Measurements from ENCODE around the gene C20orf96.

Gene C20orf96

GRCh38 chr20:325889-326644 lies 35.5 kb upstream of the C20orf96 start:
- TF ChIP-seq POLR2A (IDR thresholded peaks at IDR 0.05; ENCODE audit: extremely low read depth, insufficient read length) (peak; percentile 40), MAX (IDR thresholded peaks at IDR 0.05; ENCODE audit: low read depth, low read length) (peak; percentile 70), MYC (IDR thresholded peaks at IDR 0.05; ENCODE audit: low read depth, low read length) (peak; percentile 51; the same call in 1 of the 2 replicates), CTCF (IDR thresholded peaks at IDR 0.05; ENCODE audit: low read depth, low read length) (no peak)
- peak; percentile 87 for DNase-seq (ENCODE audit: low read depth)
- H3K4me3 ChIP-seq (ENCODE audit: low read depth, low read length), result peak overlapping the region; percentile 82

- peak; percentile 99 for DNase-seq (ENCODE audit: low read depth)
- TF ChIP-seq MYC (IDR thresholded peaks at IDR 0.05; ENCODE audit: low read depth, low read length) (peak; percentile 64), POLR2A (IDR thresholded peaks at IDR 0.05; ENCODE audit: extremely low read depth, insufficient read length) (peak; percentile 78), CTCF (IDR thresholded peaks at IDR 0.05; ENCODE audit: low read depth, low read length) (no peak), MAX (IDR thresholded peaks at IDR 0.05; ENCODE audit: low read depth, low read length) (no peak; the same call in 1 of the 2 replicates)
- peak within 1 kb of the TSS; percentile 85 for H3K4me3 ChIP-seq (ENCODE audit: low read depth, low read length)
Measured at GRCh38 chr20:325045-325888, 34.7 kb upstream of the C20orf96 start, which contains the start of gene SOX12. TSS of gene SOX12 (plus strand) at chr20:325552. CDS start at chr20:325925, 373 bp downstream.

GRCh38 chr20:324177-325044 lies 33.9 kb upstream of the C20orf96 start:
- DNase-seq (ENCODE audit: low read depth), result peak; percentile 97
- peak overlapping the region; percentile 85 for H3K4me3 ChIP-seq (ENCODE audit: low read depth, low read length)
- TF ChIP-seq MAX (IDR thresholded peaks at IDR 0.05; ENCODE audit: low read depth, low read length), result peak; percentile 98
- TF ChIP-seq MYC (IDR thresholded peaks at IDR 0.05; ENCODE audit: low read depth, low read length), result peak; percentile 99
- peak; percentile 38 for TF ChIP-seq CTCF (IDR thresholded peaks at IDR 0.05; ENCODE audit: low read depth, low read length)
- TF ChIP-seq POLR2A (IDR thresholded peaks at IDR 0.05; ENCODE audit: extremely low read depth, insufficient read length), result peak; percentile 72

GRCh38 chr20:316316-317068 lies 25.9 kb upstream of the C20orf96 start:
- TF ChIP-seq MAX (IDR thresholded peaks at IDR 0.05; ENCODE audit: low read depth, low read length) (no peak), POLR2A (IDR thresholded peaks at IDR 0.05; ENCODE audit: extremely low read depth, insufficient read length) (no peak), MYC (IDR thresholded peaks at IDR 0.05; ENCODE audit: low read depth, low read length) (no peak), CTCF (IDR thresholded peaks at IDR 0.05; ENCODE audit: low read depth, low read length) (no peak)
- no peak for DNase-seq (ENCODE audit: low read depth)
- H3K4me3 ChIP-seq (ENCODE audit: low read depth, low read length), result no peak overlapping the region
